HepG2 (cell line): ENCODE data around the gene LATS2. TPM values are rescaled to one million over a fixed set of nuclear protein-coding genes. Genes with fewer than 3 reads are reported as not detected.

ENCODE experiments used
- ATAC-seq: fragments of 200-7000 bp; cut with Tn5 transposase; 3 replicates; pipeline ENCODE4 v1.9.1; 2020; ENCODE audit warnings: mild to moderate bottlenecking, moderate library complexity
- BruUV-seq: library from RNA; stranded (reverse); fragments of 400-500 nt; replicated peaks from 2 replicates; lab custom pipeline; 2021; lab: Mats Ljungman, UMichigan
- CTCF ChIA-PET: fragments of 300-600 bp; formaldehyde crosslinking; extraction: SDS; loops from one replicate; lab custom pipeline; 2021; ENCODE audit warnings: low total read pairs, inconsistent platforms, low intra/inter-chr PET ratio; lab: Yijun Ruan, JAX
- POLR2A ChIA-PET: fragments of 350-600 bp; sonication (Branson Sonifier 250); formaldehyde crosslinking; loops from one replicate; lab custom pipeline; 2020; ENCODE audit warnings: antibody characterized with exemption, inconsistent platforms; lab: Yijun Ruan, JAX
- DNase-seq: peaks from one replicate; pipeline ENCODE4 v3.0.0-alpha.2; 2015; ENCODE audit warnings: low spot score
- FAIRE-seq: peaks from 3 replicates; lab custom pipeline; 2011; peaks lifted over from hg19 to GRCh38; lab: Jason Lieb, UNC
- H2AFZ ChIP-seq: one replicate; pipeline ENCODE4 v1.6.1; 2011; ENCODE audit warnings: low read length, inconsistent platforms
- H3K27ac ChIP-seq: fragments of 300-600 bp; 3 replicates; pipeline ENCODE4 v1.8.0; 2011; ENCODE audit warnings: mixed run types, mild to moderate bottlenecking, mixed read lengths, low read length, inconsistent platforms; ENCODE audit not compliant: insufficient read depth; ENCODE audit errors: extremely low read length
- H3K27me3 ChIP-seq, 2 experiments: fragments of 200-600 bp in 1 of 2; 2 replicates in 1 of 2; 3 replicates in 1 of 2; pipeline versions ENCODE4 v1.6.0 to v1.8.0; 2011; ENCODE audit warnings: low read length in 2 of 2, mild to moderate bottlenecking in 2 of 2, moderate library complexity in 2 of 2, inconsistent platforms in 1 of 2; ENCODE audit not compliant: insufficient read depth in 2 of 2, control insufficient read depth in 1 of 2
- H3K36me3 ChIP-seq, 2 experiments: fragments of 200-600 bp in 1 of 2; replicated peaks in 1 of 2; 2 replicates in 1 of 2; 3 replicates in 1 of 2; pipeline versions ENCODE4 v1.5.1 to v1.8.0; 2011; ENCODE audit warnings: low read length in 2 of 2, inconsistent platforms in 1 of 2; ENCODE audit not compliant: insufficient read depth in 2 of 2, control insufficient read depth in 1 of 2
- H3K4me1 ChIP-seq: 2 replicates; pipeline ENCODE4 v1.5.1; 2012; ENCODE audit warnings: low read length, inconsistent platforms; ENCODE audit not compliant: insufficient read depth
- H3K4me2 ChIP-seq: 2 replicates; pipeline ENCODE4 v1.6.0; 2011; ENCODE audit warnings: low read depth, low read length, inconsistent platforms
- H3K4me3 ChIP-seq, 3 experiments: fragments of 200-600 bp in 1 of 3; sonication (generic), shearing (Covaris generic) in 1 of 3; replicated peaks in 1 of 3; 2 replicates each; pipeline ENCODE4 v1.5.1; 2011 to 2016; ENCODE audit warnings: low read length in 3 of 3, inconsistent platforms in 2 of 3, low read depth in 2 of 3, mild to moderate bottlenecking in 2 of 3, control low read depth in 1 of 3, mixed read lengths in 1 of 3; ENCODE audit not compliant: insufficient read depth in 1 of 3
- H3K79me2 ChIP-seq: one replicate; pipeline ENCODE4 v1.6.1; 2011; ENCODE audit warnings: low read length, inconsistent platforms; ENCODE audit not compliant: insufficient read depth
- H3K9ac ChIP-seq: 2 replicates; pipeline ENCODE4 v1.6.0; 2011; ENCODE audit warnings: mild to moderate bottlenecking, low read depth, low read length, inconsistent platforms; ENCODE audit not compliant: insufficient read depth
- H3K9me3 ChIP-seq: 2 replicates; pipeline ENCODE4 v1.5.1; 2012; ENCODE audit warnings: mild to moderate bottlenecking, low read length
- H4K20me1 ChIP-seq: 2 replicates; pipeline ENCODE4 v1.6.0; 2011; ENCODE audit warnings: inconsistent platforms, mild to moderate bottlenecking, low read length, moderate library complexity; ENCODE audit not compliant: insufficient read depth
- CBX1 ChIP-seq: IDR thresholded peaks from one replicate; pipeline ENCODE4 v1.6.1; 2016; ENCODE audit warnings: antibody characterized with exemption, low read depth
- MAFF ChIP-seq: IDR thresholded peaks from 2 replicates; pipeline ENCODE4 v1.6.1; 2011; ENCODE audit warnings: low read depth, low read length, improper control_type of control experiment
- MAFK ChIP-seq, 2 experiments: IDR thresholded peaks in 1 of 2; conservative IDR thresholded peaks in 1 of 2; 2 replicates each; pipeline ENCODE4 v1.6.1; 2011; ENCODE audit warnings: improper control_type of control experiment in 2 of 2, low read length in 2 of 2
- MBNL3 ChIP-seq: fragments of 250-450 bp; sonication (Bioruptor Pico); conservative IDR thresholded peaks from 2 replicates; pipeline ENCODE4 v1.8.0; 2022; ENCODE audit warnings: mild to moderate bottlenecking, inconsistent platforms
- MTA3 ChIP-seq: sonication (generic); formaldehyde crosslinking; IDR thresholded peaks from 2 replicates; pipeline ENCODE4 v1.4.0; 2020; ENCODE audit warnings: missing genetic modification reagents
- NAIF1 ChIP-seq: sonication (generic); formaldehyde crosslinking; IDR thresholded peaks from 2 replicates; pipeline ENCODE4 v1.5.0; 2020; ENCODE audit warnings: mild to moderate bottlenecking, missing genetic modification reagents, borderline replicate concordance
- ONECUT2 ChIP-seq: sonication (generic); formaldehyde crosslinking; IDR thresholded peaks from 2 replicates; pipeline ENCODE4 v1.4.0; 2020; ENCODE audit warnings: missing genetic modification reagents
- ZFP41 ChIP-seq: sonication (generic); formaldehyde crosslinking; IDR thresholded peaks from 2 replicates; pipeline ENCODE4 v1.4.0; 2020; ENCODE audit warnings: mild to moderate bottlenecking, missing genetic modification reagents, borderline replicate concordance
- ZNF264 ChIP-seq: sonication (generic); formaldehyde crosslinking; IDR thresholded peaks from 2 replicates; pipeline ENCODE4 v1.4.0; 2020; ENCODE audit warnings: missing genetic modification reagents
- ZNF33B ChIP-seq: sonication (generic); formaldehyde crosslinking; IDR thresholded peaks from 2 replicates; pipeline ENCODE4 v1.5.1; 2020; ENCODE audit warnings: mild to moderate bottlenecking, missing genetic modification reagents
- ZNF451 ChIP-seq: sonication (generic); formaldehyde crosslinking; IDR thresholded peaks from 2 replicates; pipeline ENCODE4 v1.5.0; 2020; ENCODE audit warnings: mild to moderate bottlenecking, missing genetic modification reagents
- WGBS: methylation state at CpG from one replicate; pipeline ENCODE4 v1.1.6; 2017; ENCODE audit warnings: low lambda C conversion rate; 5-methylcytosine and 5-hydroxymethylcytosine counted together
- in situ Hi-C: cut with HindIII; loops from 2 replicates; pipeline ENCODE4 v1.10.0; 2017; ENCODE audit warnings: low pct_unique_long_range_greater_than_20kb; ENCODE audit not compliant: extremely low pct_ligation_motif_present
- intact Hi-C: fragments of 100-400 bp; cut with micrococcal nuclease; formaldehyde crosslinking; loops from one replicate; pipeline ENCODE4 v1.10.0; 2022; ENCODE audit not compliant: unreplicated experiment
- polyA plus RNA-seq, 8 experiments: library from polyadenylated mRNA; depleted of rRNA in 3 of 8; stranded (reverse) in 7 of 8; unstranded in 1 of 8; fragments of >200 nt; fragmentation: Illumina TruSeq in 4 of 8; extraction: Trizol in 4 of 8; gene quantifications; 2 replicates each; pipeline versions ENCODE4 v1.2.1 to v1.2.3, GENCODE V29; 2011 to 2016; ENCODE audit warnings: low read depth in 4 of 8, missing spikeins in 1 of 8, mixed read lengths in 1 of 8; ENCODE audit not compliant: insufficient read depth in 1 of 8
- total RNA-seq, 5 experiments: library from RNA; depleted of rRNA; stranded (reverse); fragments of >200 nt; fragmentation: Illumina TruSeq; extraction: Trizol; gene quantifications; 2 replicates each; pipeline ENCODE4 v1.2.3, GENCODE V29; 2016; ENCODE audit warnings: low read depth in 1 of 5

LATS2 gene
- total and polyA plus RNA-seq, 2 of the 13 experiments (the other 11 are each of a cell fraction or from before 2014, with no cell fraction given), result 7.3 to 8.5 TPM

DNA sequence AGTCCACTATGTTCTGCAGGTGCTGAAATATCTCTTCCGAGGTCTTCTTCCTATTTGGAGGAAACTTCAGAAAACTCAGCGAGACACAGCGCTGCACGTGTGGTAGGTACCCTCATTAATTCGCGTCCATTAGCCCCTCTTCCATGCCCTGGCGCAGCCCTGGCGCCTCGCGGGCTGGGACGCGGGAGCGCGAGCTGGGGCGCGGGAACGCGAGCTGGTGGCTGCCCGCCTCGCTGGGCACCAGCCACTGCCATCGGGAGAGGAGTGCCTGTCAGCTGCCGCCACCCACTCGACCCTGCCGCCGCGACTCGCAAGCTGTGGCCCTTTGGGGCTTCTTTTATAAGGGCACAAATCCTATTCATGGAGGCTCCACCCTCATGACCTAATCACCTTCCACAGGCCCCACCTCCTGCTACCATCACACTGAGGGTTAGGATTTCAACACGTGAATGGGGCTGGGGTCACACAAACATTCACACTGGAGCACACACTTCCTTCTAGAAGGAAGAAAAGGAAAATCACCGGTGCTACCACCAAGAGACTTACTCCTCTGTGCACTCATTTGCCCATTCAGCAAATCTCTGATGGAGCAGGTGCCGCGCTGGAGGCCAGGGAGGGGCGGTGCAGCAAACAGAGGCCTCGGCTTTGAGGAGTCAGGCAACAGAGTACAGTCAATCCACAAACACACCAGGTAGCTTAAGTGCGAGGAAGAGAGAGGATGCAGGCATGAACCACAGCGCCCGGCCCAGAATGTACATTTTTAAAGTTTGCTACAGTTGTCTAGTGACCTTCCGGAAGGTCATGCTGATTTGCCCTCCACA is 43.0 kb upstream of the LATS2 start:
- Histone ChIP-seq H3K79me2 (no peaks in the 10 kb centered on the region), H3K27me3 (no peaks in the 10 kb centered on the region), H3K36me3 (no peaks in the 10 kb centered on the region), H3K4me2 (no peak overlapping the region), H3K27ac (no peak overlapping the region), H3K4me3 (no peak overlapping the region), H2AFZ (no peak overlapping the region), H3K9me3 (no peaks in the 10 kb centered on the region), H3K9ac (no peak overlapping the region), H4K20me1 (no peaks in the 10 kb centered on the region), H3K4me1 (peaks cover 67% of the 10 kb centered on the region)
- 92% methylated on average over 37 of the region's 37 CpGs for WGBS
- intact Hi-C loops, result no loop called here
- TF ChIP-seq ZNF264 (CRISPR knock-in tag) (0 out of 2 replicates have a peak, but pooled peaks have one; percentile 55), CBX1 (no peak), ZNF451 (CRISPR knock-in tag) (no peak), ONECUT2 (no peak), ZNF33B (CRISPR knock-in tag) (no peak), MBNL3 (no peak), MAFK (conservative IDR thresholded peaks at IDR 0.05 in 1 of 2, IDR thresholded peaks at IDR 0.05 in 1 of 2; ENCODE audit: low read length in 2 of 2) (peak; percentile 60 to 73), MAFF (peak; percentile 49), ZFP41 (CRISPR knock-in tag) (no peak), MTA3 (CRISPR knock-in tag) (no peak), NAIF1 (CRISPR knock-in tag) (no peak)
- no peak for ATAC-seq
- no TSS peak for BruUV-seq
- no peak for DNase-seq
- POLR2A ChIA-PET, result no interaction called here
- in situ Hi-C loops, result no loop called here
- no peak for FAIRE-seq
- CTCF ChIA-PET, result no interaction called here
